Mesenchymal stem cell (in vitro differentiated cells and primary cell): ENCODE measurements around the gene ZSWIM3.
A peak's percentile ranks its signal among the peaks of the same experiment; 100 is the strongest.

Source experiments
- DNase-seq: peaks from one replicate; pipeline ENCODE4 v3.0.0-alpha.2; 2013
- H2AFZ ChIP-seq: one replicate; pipeline ENCODE4 v1.6.1; 2013; ENCODE audit warnings: low read depth, mild to moderate bottlenecking, control low read depth, inconsistent platforms, low read length, moderate library complexity
- H2AK5ac ChIP-seq: 2 replicates; pipeline ENCODE4 v1.6.1; 2013; ENCODE audit warnings: low read length, moderate library complexity, mild to moderate bottlenecking, inconsistent platforms; ENCODE audit not compliant: severe bottlenecking
- H2BK120ac ChIP-seq: one replicate; pipeline ENCODE4 v1.6.1; 2013; ENCODE audit warnings: low read depth, mild to moderate bottlenecking, inconsistent platforms, low read length, moderate library complexity
- H2BK12ac ChIP-seq, 2 experiments: one replicate each; pipeline ENCODE4 v1.6.1; 2013; ENCODE audit warnings: inconsistent platforms in 2 of 2, low read length in 2 of 2, mild to moderate bottlenecking in 2 of 2, moderate library complexity in 2 of 2, control low read depth in 1 of 2
- H2BK15ac ChIP-seq: one replicate; pipeline ENCODE4 v1.6.1; 2013; ENCODE audit warnings: mild to moderate bottlenecking, low read depth, inconsistent platforms; ENCODE audit not compliant: poor library complexity, severe bottlenecking
- H2BK5ac ChIP-seq: 2 replicates; pipeline ENCODE4 v1.6.1; 2013; ENCODE audit warnings: low read depth, mild to moderate bottlenecking, low read length, control low read depth, inconsistent platforms; ENCODE audit not compliant: poor library complexity, severe bottlenecking
- H3K14ac ChIP-seq, 2 experiments: one replicate each; pipeline ENCODE4 v1.6.1; 2013; ENCODE audit warnings: inconsistent platforms in 2 of 2, low read length in 2 of 2, control low read depth in 1 of 2, mild to moderate bottlenecking in 1 of 2, moderate library complexity in 1 of 2
- H3K18ac ChIP-seq, 2 experiments: one replicate each; pipeline ENCODE4 v1.6.1; 2013; ENCODE audit warnings: inconsistent platforms in 2 of 2, low read length in 2 of 2, control low read depth in 1 of 2, low read depth in 1 of 2, mild to moderate bottlenecking in 1 of 2
- H3K23ac ChIP-seq, 2 experiments: one replicate each; pipeline ENCODE4 v1.6.1; 2013; ENCODE audit warnings: inconsistent platforms in 2 of 2, low read length in 2 of 2, mild to moderate bottlenecking in 2 of 2, moderate library complexity in 2 of 2, control low read depth in 1 of 2
- H3K27ac ChIP-seq: 2 replicates; pipeline ENCODE4 v1.5.1; 2013; ENCODE audit warnings: mild to moderate bottlenecking, moderate library complexity, low read length, control low read depth, inconsistent platforms; ENCODE audit not compliant: poor library complexity, severe bottlenecking
- H3K27me3 ChIP-seq, 2 experiments: 2 replicates each; pipeline versions ENCODE4 v1.6.1 to v1.7.0; 2013; ENCODE audit warnings: low read length in 2 of 2, mild to moderate bottlenecking in 2 of 2, moderate library complexity in 2 of 2, control low read depth in 1 of 2, inconsistent platforms in 1 of 2; ENCODE audit not compliant: control insufficient read depth in 1 of 2, insufficient read depth in 1 of 2
- H3K36me3 ChIP-seq, 2 experiments: 2 replicates each; pipeline versions ENCODE4 v1.6.1 to v1.7.0; 2013; ENCODE audit warnings: low read length in 2 of 2, control low read depth in 1 of 2, inconsistent platforms in 1 of 2, low read depth in 1 of 2, mild to moderate bottlenecking in 1 of 2; ENCODE audit not compliant: insufficient read depth in 2 of 2, control insufficient read depth in 1 of 2
- H3K4ac ChIP-seq, 2 experiments: one replicate each; pipeline ENCODE4 v1.6.1; 2013; ENCODE audit warnings: inconsistent platforms in 2 of 2, low read length in 2 of 2, mild to moderate bottlenecking in 2 of 2, moderate library complexity in 2 of 2, control low read depth in 1 of 2, low read depth in 1 of 2
- H3K4me1 ChIP-seq: 2 replicates; pipeline ENCODE4 v1.6.1; 2013; ENCODE audit warnings: low read depth, low read length, control low read depth; ENCODE audit not compliant: control insufficient read depth, insufficient read depth
- H3K4me2 ChIP-seq: 2 replicates; pipeline ENCODE4 v1.6.1; 2013; ENCODE audit warnings: low read length, mild to moderate bottlenecking, inconsistent platforms; ENCODE audit not compliant: poor library complexity, severe bottlenecking
- H3K4me3 ChIP-seq, 2 experiments: 2 replicates each; pipeline versions ENCODE4 v1.5.1 to v1.7.0; 2013; ENCODE audit warnings: low read length in 2 of 2, mild to moderate bottlenecking in 2 of 2, control low read depth in 1 of 2, low read depth in 1 of 2; ENCODE audit not compliant: insufficient read depth in 1 of 2
- H3K79me1 ChIP-seq: replicated peaks from 2 replicates; pipeline ENCODE4 v1.6.1; 2013; ENCODE audit warnings: mild to moderate bottlenecking, control low read depth, low read length, inconsistent platforms; ENCODE audit not compliant: poor library complexity, severe bottlenecking
- H3K9ac ChIP-seq: 2 replicates; pipeline ENCODE4 v1.7.0; 2013; ENCODE audit warnings: mild to moderate bottlenecking, low read length, moderate library complexity
- H3K9me3 ChIP-seq: 2 replicates; pipeline ENCODE4 v1.7.0; 2013; ENCODE audit warnings: mild to moderate bottlenecking, low read length; ENCODE audit not compliant: control insufficient read depth
- H4K8ac ChIP-seq: one replicate; pipeline ENCODE4 v1.6.1; 2013; ENCODE audit warnings: inconsistent platforms, mild to moderate bottlenecking, low read length, moderate library complexity
- H4K91ac ChIP-seq: one replicate; pipeline ENCODE4 v1.6.1; 2013; ENCODE audit warnings: mild to moderate bottlenecking, low read length, inconsistent platforms
- WGBS: methylation state at CpG from one replicate; pipeline ENCODE4 v1.1.7; 2013; ENCODE audit warnings: mixed read lengths; 5-methylcytosine and 5-hydroxymethylcytosine counted together

The ZSWIM3 gene

GRCh38 chr20:45886590-45887345 is 29.4 kb downstream of the ZSWIM3 start:
- H3K18ac ChIP-seq = no peak overlapping the region
- peaks cover 36% of the 10 kb centered on the region for H3K79me1 ChIP-seq
- H2BK5ac ChIP-seq = no peak overlapping the region
- H3K9ac ChIP-seq = no peak overlapping the region
- H4K91ac ChIP-seq = no peak overlapping the region
- H2BK15ac ChIP-seq = peak overlapping the region; percentile 6
- H4K8ac ChIP-seq = no peak overlapping the region
- H3K27me3 ChIP-seq = no peaks in the 10 kb centered on the region
- no peaks in the 10 kb centered on the region for H3K9me3 ChIP-seq
- no peak overlapping the region for H3K4me3 ChIP-seq
- no peak overlapping the region for H2AFZ ChIP-seq
- WGBS = 98% methylated on average over 17 of the region's 19 CpGs
- H3K27ac ChIP-seq = no peak overlapping the region
- no peak overlapping the region for H2BK120ac ChIP-seq
- DNase-seq = no peak
- H2AK5ac ChIP-seq = peak overlapping the region; percentile 50
- peaks cover 35% of the 10 kb centered on the region for H3K4me1 ChIP-seq
- no peak overlapping the region for H2BK12ac ChIP-seq
- no peak overlapping the region for H3K23ac ChIP-seq
- peaks cover 35 to 51% of the 10 kb centered on the region in 2 experiments for H3K36me3 ChIP-seq
- no peak overlapping the region for H3K4me2 ChIP-seq
- H3K14ac ChIP-seq = no peak overlapping the region
- no peak overlapping the region for H3K4ac ChIP-seq

GRCh38 chr20:45887346-45887715 is 29.9 kb downstream of the ZSWIM3 start, which contains the start of gene SPATA25:
TSS of gene SPATA25 (minus strand) at chr20:45887622. CDS start at chr20:45887590, 32 bp downstream.
- Histone ChIP-seq H3K4me2 (no peak within 1 kb of the TSS), H3K79me1 (peaks cover 41% of the 10 kb centered on the region), H3K14ac (no peak within 1 kb of the TSS), H3K27me3 (no peaks in the 10 kb centered on the region), H3K9ac (no peak within 1 kb of the TSS), H3K23ac (no peak within 1 kb of the TSS), H3K18ac (no peak within 1 kb of the TSS), H2BK5ac (no peak within 1 kb of the TSS), H2BK15ac (peak within 1 kb of the TSS; percentile 6), H3K4me1 (peaks cover 38% of the 10 kb centered on the region), H2AK5ac (peak within 1 kb of the TSS; percentile 50), H3K9me3 (no peaks in the 10 kb centered on the region), H2BK120ac (no peak within 1 kb of the TSS), H2AFZ (no peak within 1 kb of the TSS), H4K8ac (no peak within 1 kb of the TSS), H3K4ac (no peak within 1 kb of the TSS), H3K27ac (no peak within 1 kb of the TSS), H4K91ac (no peak within 1 kb of the TSS), H3K4me3 (no peak within 1 kb of the TSS), H3K36me3 (peaks cover 35 to 51% of the 10 kb centered on the region in 2 experiments), H2BK12ac (peak within 1 kb of the TSS in 1 of 2 experiments; percentile 6)
- 81% methylated on average over 2 of the region's 8 CpGs for WGBS
- no peak for DNase-seq

- no peaks in the 10 kb centered on the region for H3K9me3 ChIP-seq
- H3K36me3 ChIP-seq = peaks cover 33 to 49% of the 10 kb centered on the region in 2 experiments
- H3K18ac ChIP-seq = no peak overlapping the region
- no peak overlapping the region for H3K4me3 ChIP-seq
- no peak overlapping the region for H3K14ac ChIP-seq
- no peak overlapping the region for H3K4ac ChIP-seq
- H2AFZ ChIP-seq = no peak overlapping the region
- no peak overlapping the region for H3K23ac ChIP-seq
- H3K9ac ChIP-seq = peak overlapping the region; percentile 91
- no peak overlapping the region for H2AK5ac ChIP-seq
- H4K8ac ChIP-seq = no peak overlapping the region
- no peak overlapping the region for H2BK5ac ChIP-seq
- no peak overlapping the region for H2BK12ac ChIP-seq
- H3K4me1 ChIP-seq = peaks cover 39% of the 10 kb centered on the region
- WGBS = 98% methylated on average over 3 of the region's 3 CpGs
- no peak overlapping the region for H2BK15ac ChIP-seq
- H3K27ac ChIP-seq = no peak overlapping the region
- H3K4me2 ChIP-seq = no peak overlapping the region
- no peaks in the 10 kb centered on the region for H3K27me3 ChIP-seq
- no peak for DNase-seq
- H2BK120ac ChIP-seq = no peak overlapping the region
- H4K91ac ChIP-seq = no peak overlapping the region
- peaks cover 40% of the 10 kb centered on the region for H3K79me1 ChIP-seq
Observed at GRCh38 chr20:45888681-45889080, 31.3 kb downstream of the ZSWIM3 start.

GRCh38 chr20:45890077-45890984 is 32.9 kb downstream of the ZSWIM3 start:
- H2BK12ac ChIP-seq = peak overlapping the region; percentile 14 to 93
- peak overlapping the region; percentile 40 for H2BK5ac ChIP-seq
- no peaks in the 10 kb centered on the region for H3K9me3 ChIP-seq
- H2BK120ac ChIP-seq = peak overlapping the region; percentile 88
- peak overlapping the region; percentile 100 for H2BK15ac ChIP-seq
- H3K27ac ChIP-seq = no peak overlapping the region
- H2AFZ ChIP-seq = peak overlapping the region; percentile 81
- peak overlapping the region; percentile 91 for H3K9ac ChIP-seq
- H3K36me3 ChIP-seq = peaks cover 42 to 61% of the 10 kb centered on the region in 2 experiments
- peak overlapping the region in 1 of 2 experiments; percentile 77 for H3K23ac ChIP-seq
- H3K4me2 ChIP-seq = peak overlapping the region; percentile 99
- H3K79me1 ChIP-seq = peaks cover 38% of the 10 kb centered on the region
- peak overlapping the region; percentile 88 to 98 for H3K18ac ChIP-seq
- H3K4me1 ChIP-seq = peaks cover 33% of the 10 kb centered on the region
- peak overlapping the region; percentile 39 to 91 for H3K4ac ChIP-seq
- peak overlapping the region; percentile 74 for H4K91ac ChIP-seq
- peak overlapping the region; percentile 81 for H4K8ac ChIP-seq
- H3K14ac ChIP-seq = peak overlapping the region in 1 of 2 experiments; percentile 61
- peak overlapping the region; percentile 78 to 88 for H3K4me3 ChIP-seq
- peak overlapping the region; percentile 28 for H2AK5ac ChIP-seq
- no peaks in the 10 kb centered on the region for H3K27me3 ChIP-seq
- DNase-seq = peak; percentile 90
- 2% methylated on average over 78 of the region's 79 CpGs for WGBS
